ENCODE data around the gene CCDC47.
A peak's percentile ranks its signal among the peaks of the same experiment; 100 is the strongest.

CCDC47 gene

DNA sequence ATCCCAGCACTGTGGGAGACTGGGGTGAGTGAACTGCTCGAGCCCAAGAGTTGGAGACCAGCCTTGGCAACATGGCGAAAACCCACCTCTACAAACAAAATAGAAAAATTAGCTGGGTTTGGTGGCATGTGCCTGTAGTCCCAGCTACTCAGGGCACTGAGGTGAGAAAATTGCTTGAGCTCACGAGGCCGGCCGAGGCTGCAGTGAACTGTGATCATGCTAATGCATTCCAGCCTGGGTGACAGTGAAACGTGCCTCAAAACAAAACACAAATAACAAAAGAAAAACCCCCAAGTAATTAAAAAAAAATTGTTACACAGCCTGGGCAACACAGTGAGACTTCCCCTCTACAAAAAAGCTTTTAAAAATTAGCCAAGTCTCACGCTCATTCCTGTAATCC lies 5.0 kb downstream of the CCDC47 start:
- no peak for DNase-seq
- Mint-ChIP-seq H3K4me3 (no peak overlapping the region), H3K4me1 (ENCODE audit: low read depth) (peaks cover 57% of the 10 kb centered on the region), H3K27me3 (no peaks in the 10 kb centered on the region), H3K36me3 (ENCODE audit: low read depth) (peaks cover 88% of the 10 kb centered on the region), H3K27ac (peak overlapping the region; percentile 50), H3K9me3 (no peaks in the 10 kb centered on the region)

GRCh38 chr17:63766754-63767153 lies 6.6 kb downstream of the CCDC47 start:
- Mint-ChIP-seq H3K27ac (peak overlapping the region; percentile 44), H3K27me3 (no peaks in the 10 kb centered on the region), H3K4me1 (ENCODE audit: low read depth) (peaks cover 58% of the 10 kb centered on the region), H3K4me3 (peak overlapping the region; percentile 25), H3K9me3 (no peaks in the 10 kb centered on the region), H3K36me3 (ENCODE audit: low read depth) (peaks cover 90% of the 10 kb centered on the region)
- no peak for DNase-seq

DNA sequence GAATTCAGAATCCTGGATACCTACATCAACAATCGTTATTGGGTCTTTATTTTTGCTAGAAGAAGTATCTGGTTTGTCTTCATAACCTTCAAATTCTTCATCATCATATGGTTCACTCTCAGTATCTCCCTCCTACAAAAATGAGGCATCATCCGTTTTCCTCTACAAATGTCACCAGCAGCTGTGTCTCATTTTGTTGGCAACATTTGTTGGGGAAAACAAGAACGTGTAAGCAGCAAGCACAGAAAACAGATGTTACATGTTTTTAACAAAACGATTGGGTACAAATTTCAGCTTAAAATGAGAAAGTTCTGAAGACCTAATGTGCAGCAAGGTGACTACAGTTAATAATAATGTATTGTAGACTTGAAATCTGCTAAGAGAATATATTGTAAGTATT lies 8.7 kb downstream of the CCDC47 start:
- peaks cover 47% of the 10 kb centered on the region for H3K4me1 Mint-ChIP-seq (ENCODE audit: low read depth)
- no peaks in the 10 kb centered on the region for H3K27me3 Mint-ChIP-seq
- no peak overlapping the region for H3K4me3 Mint-ChIP-seq
- H3K27ac Mint-ChIP-seq: no peak overlapping the region
- H3K36me3 Mint-ChIP-seq (ENCODE audit: low read depth): peaks cover 96% of the 10 kb centered on the region
- DNase-seq: no peak
- H3K9me3 Mint-ChIP-seq: no peaks in the 10 kb centered on the region

GRCh38 chr17:63762161-63763078 lies 11.0 kb downstream of the CCDC47 start:
- no peak for DNase-seq
- no peak overlapping the region for H3K4me3 Mint-ChIP-seq
- peak overlapping the region; percentile 2 for H3K27ac Mint-ChIP-seq

GRCh38 chr17:63760771-63761539 lies 12.4 kb downstream of the CCDC47 start:
- Mint-ChIP-seq H3K4me1 (ENCODE audit: low read depth) (peaks cover 19% of the 10 kb centered on the region), H3K4me3 (no peak overlapping the region), H3K9me3 (no peaks in the 10 kb centered on the region), H3K36me3 (ENCODE audit: low read depth) (peaks cover 91% of the 10 kb centered on the region), H3K27ac (peak overlapping the region; percentile 30), H3K27me3 (no peaks in the 10 kb centered on the region)
- DNase-seq: no peak

More at GRCh38 chr17:63762161-63763078, 11.0 kb downstream of the CCDC47 start:
- Mint-ChIP-seq H3K27me3 (no peaks in the 10 kb centered on the region), H3K36me3 (ENCODE audit: low read depth) (peaks cover 91% of the 10 kb centered on the region), H3K4me1 (ENCODE audit: low read depth) (peaks cover 31% of the 10 kb centered on the region), H3K9me3 (no peaks in the 10 kb centered on the region)

DNA sequence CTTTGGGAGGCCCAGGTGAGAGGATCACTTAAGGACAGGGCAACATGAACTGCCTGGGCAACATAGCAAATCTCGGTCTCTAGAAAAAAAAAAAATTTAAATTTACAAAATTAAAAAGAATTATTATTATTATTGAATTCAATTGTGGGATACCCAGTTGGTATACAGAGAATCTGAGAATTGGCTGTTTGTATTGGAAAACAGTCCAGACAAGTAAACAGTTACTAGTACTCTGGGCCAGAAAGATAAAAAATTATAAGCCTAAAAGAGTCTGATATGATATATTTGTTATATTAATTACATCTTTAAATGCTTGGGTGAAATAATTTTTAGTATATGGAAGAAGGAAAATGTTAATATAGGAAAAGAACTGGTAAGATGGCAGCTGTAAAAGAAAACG lies 15.0 kb downstream of the CCDC47 start:
- peaks cover 93% of the 10 kb centered on the region for H3K36me3 Mint-ChIP-seq (ENCODE audit: low read depth)
- DNase-seq: no peak
- no peak overlapping the region for H3K27ac Mint-ChIP-seq
- H3K9me3 Mint-ChIP-seq: no peaks in the 10 kb centered on the region
- peaks cover 14% of the 10 kb centered on the region for H3K4me1 Mint-ChIP-seq (ENCODE audit: low read depth)
- no peak overlapping the region for H3K4me3 Mint-ChIP-seq
- H3K27me3 Mint-ChIP-seq: no peaks in the 10 kb centered on the region

DNA sequence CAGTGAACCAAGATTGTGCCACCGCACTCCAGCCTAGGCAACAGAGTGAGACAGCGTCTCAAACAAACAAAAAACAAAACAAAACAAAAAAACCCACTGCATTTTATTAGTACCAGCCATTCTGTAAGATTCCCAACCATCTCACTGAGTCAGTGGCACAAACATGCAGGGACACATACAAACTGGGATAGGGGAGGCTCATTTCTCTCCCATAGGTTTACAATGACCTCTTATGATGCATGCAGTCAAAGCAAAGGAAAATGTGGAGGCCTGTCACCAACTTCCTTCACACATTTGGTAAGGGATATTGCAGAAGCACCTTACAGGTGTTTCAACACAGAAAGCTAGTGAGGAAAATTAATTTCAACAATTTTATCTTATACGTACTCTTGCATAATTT lies 19.4 kb downstream of the CCDC47 start:
- Mint-ChIP-seq H3K4me3 (no peak overlapping the region), H3K27ac (no peak overlapping the region), H3K36me3 (ENCODE audit: low read depth) (peaks cover 96% of the 10 kb centered on the region), H3K9me3 (no peaks in the 10 kb centered on the region), H3K4me1 (ENCODE audit: low read depth) (peaks cover 24% of the 10 kb centered on the region), H3K27me3 (no peaks in the 10 kb centered on the region)
- no peak for DNase-seq

GRCh38 chr17:63753215-63753614 lies 20.2 kb downstream of the CCDC47 start:
- Mint-ChIP-seq H3K27ac (peak overlapping the region; percentile 28), H3K9me3 (no peaks in the 10 kb centered on the region), H3K4me1 (ENCODE audit: low read depth) (peaks cover 24% of the 10 kb centered on the region), H3K4me3 (no peak overlapping the region), H3K27me3 (no peaks in the 10 kb centered on the region), H3K36me3 (ENCODE audit: low read depth) (peaks cover 95% of the 10 kb centered on the region)
- no peak for DNase-seq

GRCh38 chr17:63752707-63753106 lies 20.7 kb downstream of the CCDC47 start:
- no peak overlapping the region for H3K4me3 Mint-ChIP-seq
- no peak for DNase-seq
- H3K9me3 Mint-ChIP-seq: no peaks in the 10 kb centered on the region
- peaks cover 95% of the 10 kb centered on the region for H3K36me3 Mint-ChIP-seq (ENCODE audit: low read depth)
- H3K4me1 Mint-ChIP-seq (ENCODE audit: low read depth): peaks cover 24% of the 10 kb centered on the region
- no peaks in the 10 kb centered on the region for H3K27me3 Mint-ChIP-seq
- H3K27ac Mint-ChIP-seq: peak overlapping the region; percentile 28

GRCh38 chr17:63751806-63752205 lies 21.6 kb downstream of the CCDC47 start:
- Mint-ChIP-seq H3K27me3 (no peaks in the 10 kb centered on the region), H3K4me1 (ENCODE audit: low read depth) (peaks cover 24% of the 10 kb centered on the region), H3K27ac (peak overlapping the region; percentile 84), H3K4me3 (peak overlapping the region; percentile 30), H3K9me3 (no peaks in the 10 kb centered on the region), H3K36me3 (ENCODE audit: low read depth) (peaks cover 95% of the 10 kb centered on the region)
- DNase-seq: no peak

DNA sequence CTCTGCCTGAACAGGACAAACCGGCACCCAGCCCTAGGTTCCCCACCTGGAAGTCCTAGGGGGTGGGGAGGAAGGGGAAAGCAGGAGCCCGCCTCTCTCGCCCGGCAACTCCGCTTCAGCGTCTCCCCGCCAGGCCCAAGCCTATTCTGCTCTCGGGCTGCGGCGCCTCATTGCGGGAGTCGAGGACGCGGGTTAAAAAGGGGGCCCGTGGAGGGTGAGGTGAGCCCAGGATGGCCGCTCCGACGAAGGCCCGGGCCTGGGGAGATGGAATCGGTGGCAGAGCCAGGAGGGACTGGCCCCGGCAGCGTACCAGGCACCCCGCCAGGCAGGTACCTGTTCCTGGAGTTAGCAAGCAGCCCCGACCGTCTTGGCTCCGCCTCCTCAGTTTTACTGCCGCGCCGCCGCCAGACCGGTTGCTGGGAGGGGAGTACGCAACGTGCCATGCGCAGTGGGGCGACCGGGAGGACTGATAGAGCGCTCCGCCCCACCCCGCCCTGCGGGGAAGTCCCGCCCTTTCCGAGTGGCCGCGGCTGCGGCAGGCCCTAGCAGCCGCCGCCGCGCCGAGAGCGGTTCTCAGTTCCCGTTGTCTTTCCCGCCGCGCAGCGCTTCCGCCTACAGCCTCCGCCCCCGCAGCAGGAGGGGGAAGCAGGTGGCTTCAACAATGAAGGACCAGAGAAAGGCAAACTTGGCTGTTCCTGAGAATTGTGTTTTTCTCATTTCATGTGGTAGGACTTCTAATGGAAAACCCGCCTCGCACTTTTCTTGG lies 31.8 kb downstream of the CCDC47 start, which contains the start of gene STRADA:
Gene STRADA (minus strand): TSS at position 392 of the 766 bp plus-strand sequence. CDS start 13,430 bp downstream, outside the sequence.
- peak within 1 kb of the TSS; percentile 96 for H3K27ac Mint-ChIP-seq
- H3K4me1 Mint-ChIP-seq (ENCODE audit: low read depth): peaks cover 31% of the 10 kb centered on the region
- H3K9me3 Mint-ChIP-seq: no peaks in the 10 kb centered on the region
- peak within 1 kb of the TSS; percentile 97 for H3K4me3 Mint-ChIP-seq
- no peaks in the 10 kb centered on the region for H3K27me3 Mint-ChIP-seq
- peaks cover 53% of the 10 kb centered on the region for H3K36me3 Mint-ChIP-seq (ENCODE audit: low read depth)
- DNase-seq: peak; percentile 99

- peak overlapping the region; percentile 97 for H3K4me3 Mint-ChIP-seq
- H3K36me3 Mint-ChIP-seq (ENCODE audit: low read depth): peaks cover 49% of the 10 kb centered on the region
- peak overlapping the region; percentile 96 for H3K27ac Mint-ChIP-seq
- H3K27me3 Mint-ChIP-seq: no peaks in the 10 kb centered on the region
- H3K4me1 Mint-ChIP-seq (ENCODE audit: low read depth): peaks cover 29% of the 10 kb centered on the region
- H3K9me3 Mint-ChIP-seq: no peaks in the 10 kb centered on the region
- DNase-seq: no peak
Measured at GRCh38 chr17:63741143-63741407, 32.3 kb downstream of the CCDC47 start.

- Mint-ChIP-seq H3K27me3 (no peaks in the 10 kb centered on the region), H3K9me3 (no peaks in the 10 kb centered on the region), H3K27ac (peak overlapping the region; percentile 96), H3K4me3 (peak overlapping the region; percentile 97), H3K36me3 (ENCODE audit: low read depth) (peaks cover 45% of the 10 kb centered on the region), H3K4me1 (ENCODE audit: low read depth) (peaks cover 28% of the 10 kb centered on the region)
- DNase-seq: no peak
Measured at GRCh38 chr17:63740464-63741142, 32.8 kb downstream of the CCDC47 start.

GRCh38 chr17:63735691-63736090 lies 37.7 kb downstream of the CCDC47 start:
- Mint-ChIP-seq H3K4me1 (ENCODE audit: low read depth) (peaks cover 15% of the 10 kb centered on the region), H3K4me3 (no peak overlapping the region), H3K36me3 (ENCODE audit: low read depth) (peaks cover 24% of the 10 kb centered on the region), H3K9me3 (no peaks in the 10 kb centered on the region), H3K27ac (peak overlapping the region; percentile 16), H3K27me3 (no peaks in the 10 kb centered on the region)
- DNase-seq: no peak

Data from activated T-cell treated with anti-CD3 and anti-CD28 coated beads, Interleukin-2, amount 50 U/mL, for 24 hours (primary cell).